Liver (tissue), 9 donors: ENCODE results near the gene TBX15. TPM values are rescaled to one million over a fixed set of nuclear protein-coding genes. Genes with fewer than 3 reads are reported as not detected.

Experiments
- DNase-seq: peaks from one replicate; pipeline ENCODE4 v3.0.0-alpha.2; 2017; ENCODE audit warnings: low spot score
- H3K27ac ChIP-seq, 2 donors: one replicate each; pipeline ENCODE4 v1.7.0; 2013; ENCODE audit warnings: inconsistent platforms in 2 of 2, low read length in 2 of 2, control low read depth in 1 of 2, low read depth in 1 of 2, mild to moderate bottlenecking in 1 of 2
- H3K27me3 ChIP-seq, 4 donors: one replicate each; pipeline versions ENCODE4 v1.6.1 to v1.7.0; 2013; ENCODE audit warnings: low read length in 3 of 4, inconsistent platforms in 1 of 4, mild to moderate bottlenecking in 1 of 4, moderate library complexity in 1 of 4; ENCODE audit not compliant: control insufficient read depth in 4 of 4, insufficient read depth in 4 of 4
- H3K36me3 ChIP-seq, 4 donors: one replicate each; pipeline versions ENCODE4 v1.6.1 to v1.7.0; 2013; ENCODE audit warnings: low read length in 3 of 4, mild to moderate bottlenecking in 3 of 4, low read depth in 1 of 4, moderate library complexity in 1 of 4; ENCODE audit not compliant: control insufficient read depth in 4 of 4, insufficient read depth in 3 of 4
- H3K4me1 ChIP-seq, 4 donors: one replicate each; pipeline versions ENCODE4 v1.6.1 to v1.7.0; 2013; ENCODE audit warnings: low read length in 3 of 4, mild to moderate bottlenecking in 3 of 4, moderate library complexity in 1 of 4; ENCODE audit not compliant: control insufficient read depth in 4 of 4, insufficient read depth in 4 of 4
- H3K4me3 ChIP-seq, 3 donors: one replicate each; pipeline versions ENCODE4 v1.6.1 to v1.7.0; 2013; ENCODE audit warnings: low read length in 3 of 3, control low read depth in 1 of 3, low read depth in 1 of 3, mild to moderate bottlenecking in 1 of 3
- H3K9ac ChIP-seq, 2 donors: one replicate each; pipeline ENCODE4 v1.7.0; 2013; ENCODE audit warnings: low read length in 2 of 2, mild to moderate bottlenecking in 2 of 2, moderate library complexity in 2 of 2, control low read depth in 1 of 2, low read depth in 1 of 2
- H3K9me3 ChIP-seq, 4 donors: one replicate each; pipeline versions ENCODE4 v1.6.1 to v1.7.0; 2013; ENCODE audit warnings: low read length in 3 of 4; ENCODE audit not compliant: control insufficient read depth in 4 of 4
- EGR1 ChIP-seq, 2 donors: IDR thresholded peaks; 2 replicates each; pipeline ENCODE4 v1.6.1; 2016 to 2018; ENCODE audit warnings: antibody characterized with exemption in 2 of 2, low read depth in 2 of 2
- GABPA ChIP-seq, 2 donors: IDR thresholded peaks in 1 of 2; conservative IDR thresholded peaks in 1 of 2; 2 replicates each; pipeline ENCODE4 v1.6.1; 2016; ENCODE audit warnings: antibody characterized with exemption in 2 of 2, mild to moderate bottlenecking in 1 of 2, moderate library complexity in 1 of 2
- HNF4A ChIP-seq, 2 donors: conservative IDR thresholded peaks; 2 replicates each; pipeline ENCODE4 v1.6.1; 2016; ENCODE audit warnings: antibody characterized with exemption in 2 of 2, mild to moderate bottlenecking in 2 of 2
- HNF4G ChIP-seq: IDR thresholded peaks from 2 replicates; pipeline ENCODE4 v1.6.1; 2016; ENCODE audit warnings: antibody characterized with exemption
- JUND ChIP-seq, 2 donors: IDR thresholded peaks; 2 replicates each; pipeline ENCODE4 v1.6.1; 2016; ENCODE audit warnings: antibody characterized with exemption in 2 of 2
- MAX ChIP-seq: IDR thresholded peaks from 2 replicates; pipeline ENCODE4 v1.6.1; 2016; ENCODE audit warnings: antibody characterized with exemption
- RAD21 ChIP-seq, 2 donors: IDR thresholded peaks; 2 replicates each; pipeline ENCODE4 v1.6.1; 2016; ENCODE audit warnings: antibody characterized with exemption in 2 of 2, mild to moderate bottlenecking in 2 of 2
- RXRA ChIP-seq, 2 donors: IDR thresholded peaks; 2 replicates each; pipeline ENCODE4 v1.6.1; 2017 to 2018; ENCODE audit warnings: antibody characterized with exemption in 2 of 2, mild to moderate bottlenecking in 1 of 2
- YY1 ChIP-seq: IDR thresholded peaks from 2 replicates; pipeline ENCODE4 v1.6.1; 2016; ENCODE audit warnings: antibody characterized with exemption, mild to moderate bottlenecking
- ZBTB33 ChIP-seq: IDR thresholded peaks from 2 replicates; pipeline ENCODE4 v1.6.1; 2016; ENCODE audit warnings: antibody characterized with exemption
- WGBS: extraction: QIAGEN DNeasy Blood & Tissue Kit; methylation state at CpG from one replicate; pipeline ENCODE4 v1.1.7; 2013; 5-methylcytosine and 5-hydroxymethylcytosine counted together
- polyA plus RNA-seq, 2 donors: library from polyadenylated mRNA; stranded (reverse) in 1 of 2; unstranded in 1 of 2; fragments of 200-250 nt in 1 of 2; fragments of >200 nt in 1 of 2; fragmentation: Nextera tagmentation in 1 of 2; extraction: Ambion mirVana in 1 of 2; gene quantifications; one replicate each; pipeline versions ENCODE4 v1.2.1 to v1.2.3, GENCODE V29; 2013 to 2015
- total RNA-seq, 2 donors: library from RNA; depleted of rRNA; stranded (reverse); fragments of >200 nt; gene quantifications; one replicate each; pipeline ENCODE4 v1.2.3, GENCODE V29; 2014
- TF ChIP-seq, protein P1 (sequence below): IDR thresholded peaks from 2 replicates; pipeline ENCODE4 v1.6.1; 2016; ENCODE audit warnings: antibody characterized with exemption, mild to moderate bottlenecking
- donor health status: healthy.
- donor health status: healthy.
- donor health status: healthy.
- donor health status: healthy.
- donor health status: healthy.

TBX15 gene
- total and polyA plus RNA-seq, 4 donors = 0.09 to 15.5 (median 3.5) TPM

DNA sequence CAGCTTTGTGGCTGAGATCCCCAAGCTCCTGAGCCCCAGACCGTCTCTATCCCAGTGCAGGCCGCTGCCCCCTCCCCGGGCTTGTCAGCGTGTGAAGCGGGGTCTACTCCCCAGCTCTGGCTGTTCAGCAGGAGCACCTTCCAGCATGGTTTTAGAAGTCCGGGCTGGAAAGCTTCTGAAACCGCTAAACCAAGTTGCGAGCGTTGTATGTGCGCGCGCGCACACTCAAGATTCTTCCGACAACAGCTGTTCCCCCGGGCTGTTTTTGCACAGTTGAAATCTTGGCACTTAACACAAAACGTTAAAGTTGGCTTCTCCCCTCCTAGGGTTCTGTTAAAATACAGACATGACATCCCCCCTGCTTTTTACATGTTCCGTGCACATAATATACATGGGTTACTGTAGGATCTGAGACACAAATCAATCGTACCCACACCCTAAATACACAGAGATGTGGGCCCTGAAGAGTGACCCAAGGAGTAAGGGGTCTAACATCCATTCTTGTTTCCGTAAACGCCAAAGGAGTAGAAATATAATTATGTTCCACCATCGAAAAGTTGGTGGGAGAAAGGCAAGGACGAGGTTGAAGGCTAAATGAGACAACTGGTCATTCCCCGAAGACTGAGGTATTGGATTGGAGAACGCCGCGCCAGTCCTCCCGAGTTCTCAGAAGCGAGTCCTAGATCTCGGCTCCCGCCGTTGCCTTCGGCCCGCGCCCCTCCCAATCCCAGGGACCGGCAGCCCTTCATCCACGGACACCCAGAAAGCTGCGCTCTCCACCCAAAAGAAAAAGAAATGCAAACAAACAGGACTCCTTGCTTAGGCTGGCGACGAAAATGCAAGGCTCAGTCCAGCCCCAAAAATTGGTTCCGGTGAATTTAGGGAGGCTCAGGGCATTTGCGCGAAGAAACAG, 1.3 kb downstream of the TBX15 start:
- peaks cover 6 to 49% (median 17%) of the 10 kb centered on the region in 4 donors for H3K9me3 ChIP-seq
- peaks cover 0 to 2% (median 0%) of the 10 kb centered on the region in 4 donors for H3K36me3 ChIP-seq
- no peak overlapping the region for H3K27ac ChIP-seq
- no peak overlapping the region for H3K9ac ChIP-seq
- TF ChIP-seq JUND (IDR thresholded peaks at IDR 0.05) = no peak
- TF ChIP-seq RXRA (IDR thresholded peaks at IDR 0.05) = no peak
- TF ChIP-seq YY1 = no peak
- TF ChIP-seq MAX = no peak
- H3K4me1 ChIP-seq = peaks cover 3 to 27% (median 14%) of the 10 kb centered on the region in 4 donors
- 14% methylated on average over 42 of the region's 42 CpGs for WGBS
- no peak for DNase-seq
- H3K4me3 ChIP-seq = peak overlapping the region in 2 of 3 donors; percentile 27 to 32
- H3K27me3 ChIP-seq = peaks cover 0 to 48% (median 24%) of the 10 kb centered on the region in 4 donors

DNA sequence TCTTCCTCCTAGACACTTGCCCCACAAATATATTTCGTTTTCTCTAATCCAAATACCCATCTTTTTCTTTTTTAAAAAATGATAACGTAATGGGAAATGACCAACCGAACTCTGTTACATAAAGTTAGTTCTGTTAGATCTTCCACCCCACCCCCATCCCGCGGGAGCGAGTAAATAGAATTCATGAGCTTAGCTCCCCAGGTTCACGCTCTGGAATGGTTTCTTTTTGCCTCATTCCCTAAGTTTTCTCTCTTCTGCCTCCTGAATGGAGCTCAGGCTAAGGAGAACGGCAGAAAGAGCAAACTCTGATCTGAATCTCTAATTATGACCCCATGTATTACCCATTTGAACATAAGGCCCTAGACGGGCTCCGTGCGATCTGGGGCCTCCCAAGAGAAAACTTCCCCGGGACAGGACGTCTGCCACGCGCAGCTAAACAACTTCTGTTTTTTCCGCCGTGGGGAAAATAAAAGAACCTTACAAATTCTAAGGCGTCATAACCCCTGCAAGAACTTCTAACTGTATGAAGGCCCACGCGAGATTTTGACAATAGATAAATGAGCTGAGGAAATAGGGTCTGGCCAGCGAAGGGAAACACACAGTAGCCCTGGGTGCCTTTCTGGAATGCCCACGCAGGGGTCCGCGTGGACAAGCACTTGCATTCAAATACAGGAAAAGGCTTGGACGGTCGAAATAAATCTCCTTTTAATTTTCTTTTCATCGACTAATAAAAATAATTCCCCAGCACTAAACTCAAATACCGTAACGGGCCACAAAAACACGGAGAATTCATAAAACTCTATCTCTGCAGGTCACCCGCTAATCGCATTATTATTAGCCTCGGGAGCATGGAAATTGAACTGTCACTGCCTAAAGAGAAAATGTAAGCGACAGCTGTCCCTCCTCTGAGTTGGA, 2.2 kb downstream of the TBX15 start:
- 13% methylated on average over 34 of the region's 34 CpGs for WGBS
- TF ChIP-seq HNF4G (no peak), HNF4A (conservative IDR thresholded peaks at IDR 0.05) (no peak), RAD21 (IDR thresholded peaks at IDR 0.05) (no peak), GABPA (IDR thresholded peaks at IDR 0.05 in 1 of 2, conservative IDR thresholded peaks at IDR 0.05 in 1 of 2) (no peak), EGR1 (IDR thresholded peaks at IDR 0.05; ENCODE audit: low read depth in 2 of 2) (no peak), MAX (no peak), ZBTB33 (no peak), YY1 (no peak)
- TF ChIP-seq, protein P1, sequence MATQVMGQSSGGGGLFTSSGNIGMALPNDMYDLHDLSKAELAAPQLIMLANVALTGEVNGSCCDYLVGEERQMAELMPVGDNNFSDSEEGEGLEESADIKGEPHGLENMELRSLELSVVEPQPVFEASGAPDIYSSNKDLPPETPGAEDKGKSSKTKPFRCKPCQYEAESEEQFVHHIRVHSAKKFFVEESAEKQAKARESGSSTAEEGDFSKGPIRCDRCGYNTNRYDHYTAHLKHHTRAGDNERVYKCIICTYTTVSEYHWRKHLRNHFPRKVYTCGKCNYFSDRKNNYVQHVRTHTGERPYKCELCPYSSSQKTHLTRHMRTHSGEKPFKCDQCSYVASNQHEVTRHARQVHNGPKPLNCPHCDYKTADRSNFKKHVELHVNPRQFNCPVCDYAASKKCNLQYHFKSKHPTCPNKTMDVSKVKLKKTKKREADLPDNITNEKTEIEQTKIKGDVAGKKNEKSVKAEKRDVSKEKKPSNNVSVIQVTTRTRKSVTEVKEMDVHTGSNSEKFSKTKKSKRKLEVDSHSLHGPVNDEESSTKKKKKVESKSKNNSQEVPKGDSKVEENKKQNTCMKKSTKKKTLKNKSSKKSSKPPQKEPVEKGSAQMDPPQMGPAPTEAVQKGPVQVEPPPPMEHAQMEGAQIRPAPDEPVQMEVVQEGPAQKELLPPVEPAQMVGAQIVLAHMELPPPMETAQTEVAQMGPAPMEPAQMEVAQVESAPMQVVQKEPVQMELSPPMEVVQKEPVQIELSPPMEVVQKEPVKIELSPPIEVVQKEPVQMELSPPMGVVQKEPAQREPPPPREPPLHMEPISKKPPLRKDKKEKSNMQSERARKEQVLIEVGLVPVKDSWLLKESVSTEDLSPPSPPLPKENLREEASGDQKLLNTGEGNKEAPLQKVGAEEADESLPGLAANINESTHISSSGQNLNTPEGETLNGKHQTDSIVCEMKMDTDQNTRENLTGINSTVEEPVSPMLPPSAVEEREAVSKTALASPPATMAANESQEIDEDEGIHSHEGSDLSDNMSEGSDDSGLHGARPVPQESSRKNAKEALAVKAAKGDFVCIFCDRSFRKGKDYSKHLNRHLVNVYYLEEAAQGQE = no peak
- Histone ChIP-seq H3K4me3 (no peak overlapping the region), H3K9me3 (peaks cover 6 to 49% (median 17%) of the 10 kb centered on the region in 4 donors), H3K9ac (no peak overlapping the region), H3K36me3 (peaks cover 0 to 2% (median 0%) of the 10 kb centered on the region in 4 donors), H3K27me3 (peaks cover 0 to 51% (median 22%) of the 10 kb centered on the region in 4 donors), H3K4me1 (peaks cover 3 to 27% (median 14%) of the 10 kb centered on the region in 4 donors), H3K27ac (no peak overlapping the region)
- DNase-seq = no peak
